RKO (cell line): ENCODE results near the gene SLC6A3.

ENCODE experiments used
- DNase-seq: peaks from one replicate; pipeline ENCODE4 v3.0.0-alpha.2; 2016; ENCODE audit warnings: low spot score

The SLC6A3 gene

GRCh38 chr5:1405539-1406530 lies 39.4 kb downstream of the SLC6A3 start:
- DNase-seq: no peak

- DNase-seq: no peak
These were observed 40.1 kb downstream of the SLC6A3 start for GRCh38 chr5:1405121-1405520.

GRCh38 chr5:1404062-1404461 lies 41.2 kb downstream of the SLC6A3 start:
- no peak for DNase-seq

- no peak for DNase-seq
These were observed 42.5 kb downstream of the SLC6A3 start for GRCh38 chr5:1402611-1403255.

GRCh38 chr5:1401536-1402138 lies 43.6 kb downstream of the SLC6A3 start:
- DNase-seq: no peak

GRCh38 chr5:1400936-1401335 lies 44.3 kb downstream of the SLC6A3 start:
- DNase-seq: no peak

- no peak for DNase-seq
These were observed 44.9 kb downstream of the SLC6A3 start for GRCh38 chr5:1400211-1400855.

GRCh38 chr5:1399737-1400136 lies 45.5 kb downstream of the SLC6A3 start:
- DNase-seq: no peak

GRCh38 chr5:1396293-1396816 lies 48.9 kb downstream of the SLC6A3 start:
- no peak for DNase-seq

GRCh38 chr5:1394881-1395860 lies 50.1 kb downstream of the SLC6A3 start:
- no peak for DNase-seq

- DNase-seq: no peak
These were observed 51.4 kb downstream of the SLC6A3 start for GRCh38 chr5:1393571-1394501.

- no peak for DNase-seq
These were observed 52.3 kb downstream of the SLC6A3 start for GRCh38 chr5:1392801-1393565.

GRCh38 chr5:1392261-1392660 lies 53.0 kb downstream of the SLC6A3 start:
- no peak for DNase-seq

GRCh38 chr5:1391691-1392090 lies 53.5 kb downstream of the SLC6A3 start:
- no peak for DNase-seq

- no peak for DNase-seq
These were observed 54.2 kb downstream of the SLC6A3 start for GRCh38 chr5:1390861-1391600.

GRCh38 chr5:1390333-1390732 lies 54.9 kb downstream of the SLC6A3 start:
- no peak for DNase-seq

GRCh38 chr5:1388383-1388967 lies 56.8 kb downstream of the SLC6A3 start:
- no peak for DNase-seq

GRCh38 chr5:1387876-1388275 lies 57.4 kb downstream of the SLC6A3 start:
- no peak for DNase-seq
